A549 treated with AZD2906 at 1 μM for 4 hours (cell line): Measurements from ENCODE around the gene SOD2. TPM values are rescaled to one million over a fixed set of nuclear protein-coding genes. Genes with fewer than 3 reads are reported as not detected.

Experiments
- total RNA-seq: library from RNA; stranded (reverse); fragments of 200-300 nt; extraction: Qiagen RNA extraction; gene quantifications from 5 replicates; pipeline ENCODE4 v1.2.3, GENCODE V29; 2022

Gene SOD2
- 159 to 200 TPM (median 189 TPM) in 5 replicates for total RNA-seq

DNA sequence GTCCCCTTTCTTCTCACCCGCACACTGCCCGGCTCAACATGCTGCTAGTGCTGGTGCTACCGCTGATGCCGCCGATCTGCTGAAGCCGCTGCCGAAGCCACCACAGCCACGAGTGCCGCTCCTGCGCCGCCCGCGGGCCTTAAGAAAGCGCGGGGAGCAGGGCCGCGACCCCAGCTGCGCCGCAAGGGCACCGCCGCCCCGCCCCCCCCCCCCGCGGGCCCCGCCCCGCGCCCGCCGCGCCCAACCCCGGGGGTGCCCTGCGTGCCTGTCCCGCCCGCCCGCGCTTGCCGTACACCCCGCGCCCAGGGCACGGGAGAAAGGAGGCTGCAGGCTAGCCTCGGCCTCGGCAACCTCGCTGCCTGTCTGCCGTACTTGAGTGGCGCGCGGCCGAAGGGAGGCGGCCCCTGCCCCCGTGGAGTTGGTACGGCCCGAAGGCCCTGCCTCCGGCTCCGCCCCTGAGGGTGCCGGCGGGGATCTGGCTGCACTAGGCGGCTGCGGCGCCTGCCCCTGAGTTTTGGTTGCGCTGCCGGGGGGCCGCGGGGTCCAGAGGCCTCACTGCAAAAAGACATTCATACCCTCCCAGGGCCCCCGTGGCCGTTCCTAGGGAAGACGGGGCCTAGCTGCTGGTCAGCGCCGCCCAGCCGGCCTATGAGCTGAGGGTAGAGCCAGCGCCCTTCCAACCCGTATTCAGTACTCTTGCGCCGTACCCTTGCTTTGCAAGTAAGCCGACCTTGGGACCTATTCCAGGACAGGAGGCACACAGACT is at the start of gene SOD2:
TSS of gene SOD2 (minus strand) at position 114 of the 766 bp plus-strand sequence. CDS start at position 40, 74 bp downstream.

DNA sequence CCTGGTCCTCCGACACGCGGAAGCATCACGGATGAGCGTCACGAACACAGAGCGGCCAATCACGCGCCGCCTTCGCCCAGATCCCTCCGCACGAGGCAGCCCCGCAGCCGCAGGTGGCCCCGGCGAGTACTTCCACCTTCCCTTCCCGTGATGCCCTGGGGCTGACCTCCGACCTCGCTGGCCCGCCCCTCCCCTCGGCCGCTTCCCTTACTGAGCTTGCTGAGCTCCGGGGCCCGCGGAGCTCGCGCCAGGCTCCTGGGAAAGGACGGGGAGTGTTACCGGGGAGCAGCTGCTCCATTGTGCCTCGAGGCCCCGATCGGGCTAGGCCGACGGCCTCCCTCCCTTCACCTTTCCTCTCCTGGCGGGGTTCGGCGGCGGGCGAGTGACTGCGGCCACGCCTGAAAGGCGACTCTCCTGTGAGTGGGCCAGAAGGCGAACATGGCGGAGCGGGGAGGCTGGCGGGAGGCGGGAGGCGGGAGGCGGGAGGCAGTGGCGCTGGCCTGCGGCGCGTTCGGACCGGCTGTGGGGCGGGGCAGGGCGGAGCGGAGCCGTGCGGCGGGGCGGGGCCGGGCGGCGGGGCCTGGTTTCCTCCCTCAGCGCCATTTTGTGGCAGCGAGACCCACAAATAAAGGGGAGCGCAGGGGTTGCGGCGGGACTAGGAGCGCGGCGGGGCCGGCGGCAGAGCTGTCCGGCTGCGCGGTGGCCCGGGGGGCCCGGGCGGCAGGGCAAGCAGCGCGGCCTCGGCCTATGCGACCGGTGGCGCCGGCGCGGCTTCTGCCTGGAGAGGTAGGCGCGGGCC is 34.1 kb upstream of the SOD2 start, which contains the start of gene WTAP:
TSS of gene WTAP (plus strand) at position 589 of the 799 bp plus-strand sequence. CDS start 8,760 bp downstream, outside the sequence.

Other genes starting within 250 kb of the SOD2 start
- 64.8 to 70.6 TPM (median 65.7 TPM) in 5 replicates for gene WTAP, start 34.3 kb upstream of the SOD2 start, total RNA-seq
- 25.8 to 29.3 TPM (median 27.5 TPM) in 5 replicates for gene ACAT2, start 68.8 kb upstream of the SOD2 start, total RNA-seq
- 211 to 267 TPM (median 224 TPM) in 5 replicates for gene TCP1, start 96.4 kb upstream of the SOD2 start, total RNA-seq
- gene MRPL18, start 97.2 kb upstream of the SOD2 start, total RNA-seq = 72.2 to 97.1 TPM (median 88.3 TPM) in 5 replicates
- 0.05 to 0.13 TPM (median 0.05 TPM) in 3 of 5 replicates, not detected in the others for gene PNLDC1, start 107.0 kb upstream of the SOD2 start, total RNA-seq
- gene MAS1, start 197.7 kb upstream of the SOD2 start, total RNA-seq = 0.01 TPM in 1 of 5 replicates, not detected in the others